Measurements from ENCODE around the gene MRTO4. TPM values are rescaled to one million over a fixed set of nuclear protein-coding genes. Genes with fewer than 3 reads are reported as not detected.

The MRTO4 gene
- polyA plus RNA-seq (2013, experiment 1 of 2): 29.5 TPM
- polyA plus RNA-seq (2013, experiment 2 of 2): 28.5 TPM

- no peak within 1 kb of the TSS for H3K4ac ChIP-seq (ENCODE audit: low read length)
- H3K36me3 ChIP-seq (replicated peaks in 1 of 2; ENCODE audit: control insufficient read depth in 2 of 2, insufficient read depth in 2 of 2, low read length in 2 of 2): peaks cover 10 to 39% of the 10 kb centered on the region in 2 donors
- peak; percentile 85 for DNase-seq (ENCODE audit: low spot score)
- H2AK5ac ChIP-seq (ENCODE audit: low read depth, low read length): peak within 1 kb of the TSS; percentile 6
- H3K27ac ChIP-seq (replicated peaks; ENCODE audit: low read length): peak within 1 kb of the TSS; percentile 98
- peak within 1 kb of the TSS; percentile 99 for H3K9ac ChIP-seq (ENCODE audit: low read depth, low read length, poor library complexity)
- peak within 1 kb of the TSS; percentile 43 for H2BK12ac ChIP-seq (ENCODE audit: low read length)
- H3K4me2 ChIP-seq (ENCODE audit: insufficient read depth, low read length, poor library complexity, severe bottlenecking): peak within 1 kb of the TSS; percentile 82
- H3K4me1 ChIP-seq (ENCODE audit: control insufficient read depth in 2 of 2, insufficient read depth in 1 of 2, low read depth in 1 of 2, low read length in 2 of 2): peaks cover 10 to 13% of the 10 kb centered on the region in 2 donors
- peak within 1 kb of the TSS; percentile 98 for H2BK120ac ChIP-seq (ENCODE audit: low read depth, low read length)
- peak within 1 kb of the TSS; percentile 100 for H3K18ac ChIP-seq (ENCODE audit: low read length)
- H3K4me3 ChIP-seq (ENCODE audit: low read length in 2 of 2): peak within 1 kb of the TSS; percentile 91 to 96
- H3K23ac ChIP-seq (ENCODE audit: low read depth, low read length, poor library complexity): peak within 1 kb of the TSS; percentile 99
- H4K91ac ChIP-seq (ENCODE audit: low read depth, low read length, poor library complexity): peak within 1 kb of the TSS; percentile 96
- no peaks in the 10 kb centered on the region for H3K27me3 ChIP-seq (ENCODE audit: control insufficient read depth in 3 of 3, insufficient read depth in 3 of 3, low read depth in 1 of 3, low read length in 3 of 3)
- no CpG with 5 or more reads among the region's 81 CpGs for WGBS, 2 donors (ENCODE audit: extremely low coverage in 2 of 2, insufficient read length in 2 of 2, insufficient replicate concordance in 1 of 2)
- peak within 1 kb of the TSS; percentile 98 for H2AFZ ChIP-seq (ENCODE audit: low read length)
- peaks cover 9% of the 10 kb centered on the region for H3K79me1 ChIP-seq (ENCODE audit: low read depth, low read length)
- no peak within 1 kb of the TSS for H3K14ac ChIP-seq (ENCODE audit: low read length)
- no peak within 1 kb of the TSS for H2BK15ac ChIP-seq (ENCODE audit: low read length)
- no peaks in the 10 kb centered on the region for H3K9me3 ChIP-seq (replicated peaks in 1 of 2; ENCODE audit: control insufficient read depth in 2 of 2, insufficient read depth in 1 of 2, low read depth in 1 of 2, low read length in 2 of 2)
- peak within 1 kb of the TSS; percentile 87 for H4K8ac ChIP-seq (ENCODE audit: low read depth, low read length)
- H2BK5ac ChIP-seq (ENCODE audit: low read length): peak within 1 kb of the TSS; percentile 99
Measured at GRCh38 chr1:19251305-19252196, at the start of gene MRTO4, which contains the start of gene EMC1. TSS of gene MRTO4 (plus strand) at chr1:19251805. CDS start at chr1:19251836, 31 bp downstream. TSS of gene EMC1 (minus strand) at chr1:19251524. CDS start at chr1:19251509, 15 bp downstream.

DNA sequence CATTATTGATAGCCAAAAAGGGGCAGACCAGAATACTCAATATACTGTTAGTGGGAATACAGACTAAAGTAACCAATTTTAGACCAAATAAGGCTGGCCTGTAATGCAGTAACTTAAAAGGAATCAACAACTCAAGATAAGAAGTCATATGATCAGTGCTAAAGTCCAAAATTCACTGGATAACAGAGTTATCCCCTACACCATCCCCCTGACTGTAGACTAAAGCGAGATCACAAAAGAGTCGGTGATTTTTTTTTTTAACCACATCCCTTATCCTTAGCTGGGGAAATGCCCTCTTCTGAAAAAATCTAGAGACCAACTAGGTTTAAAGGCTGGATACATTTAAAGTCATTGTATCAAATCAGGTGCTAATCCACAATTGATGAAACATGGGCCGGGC, 49.2 kb upstream of the MRTO4 start:
- H3K36me3 ChIP-seq (replicated peaks in 1 of 2; ENCODE audit: control insufficient read depth in 2 of 2, insufficient read depth in 2 of 2, low read length in 2 of 2): peaks cover 17 to 55% of the 10 kb centered on the region in 2 donors
- H3K27ac ChIP-seq (replicated peaks; ENCODE audit: low read length): no peak overlapping the region
- no CpG with 5 or more reads among the region's 3 CpGs for WGBS, 2 donors (ENCODE audit: extremely low coverage in 2 of 2, insufficient read length in 2 of 2, insufficient replicate concordance in 1 of 2)

GRCh38 chr1:19203440-19203839, 48.2 kb upstream of the MRTO4 start:
- H3K79me1 ChIP-seq (ENCODE audit: low read depth, low read length): no peaks in the 10 kb centered on the region
- no peak overlapping the region for H4K8ac ChIP-seq (ENCODE audit: low read depth, low read length)
- H2AFZ ChIP-seq (ENCODE audit: low read length): no peak overlapping the region
- H4K91ac ChIP-seq (ENCODE audit: low read depth, low read length, poor library complexity): no peak overlapping the region
- H3K18ac ChIP-seq (ENCODE audit: low read length): no peak overlapping the region
- peaks cover 10 to 45% of the 10 kb centered on the region in 2 donors for H3K36me3 ChIP-seq (replicated peaks in 1 of 2; ENCODE audit: control insufficient read depth in 2 of 2, insufficient read depth in 2 of 2, low read length in 2 of 2)
- H3K27ac ChIP-seq (replicated peaks; ENCODE audit: low read length): no peak overlapping the region
- H2BK5ac ChIP-seq (ENCODE audit: low read length): no peak overlapping the region
- H3K9ac ChIP-seq (ENCODE audit: low read depth, low read length, poor library complexity): no peak overlapping the region
- no peak overlapping the region for H2BK15ac ChIP-seq (ENCODE audit: low read length)
- H2BK120ac ChIP-seq (ENCODE audit: low read depth, low read length): no peak overlapping the region
- no peaks in the 10 kb centered on the region for H3K27me3 ChIP-seq (ENCODE audit: control insufficient read depth in 3 of 3, insufficient read depth in 3 of 3, low read depth in 1 of 3, low read length in 3 of 3)
- DNase-seq (ENCODE audit: low spot score): no peak
- H3K4me1 ChIP-seq (ENCODE audit: control insufficient read depth in 2 of 2, insufficient read depth in 1 of 2, low read depth in 1 of 2, low read length in 2 of 2): peaks cover 0 to 2% of the 10 kb centered on the region in 2 donors
- WGBS, 2 donors (ENCODE audit: extremely low coverage in 2 of 2, insufficient read length in 2 of 2, insufficient replicate concordance in 1 of 2): no CpG with 5 or more reads among the region's 2 CpGs
- no peak overlapping the region for H2BK12ac ChIP-seq (ENCODE audit: low read length)
- no peak overlapping the region for H3K4me3 ChIP-seq (ENCODE audit: low read length in 2 of 2)
- no peaks in the 10 kb centered on the region for H3K9me3 ChIP-seq (replicated peaks in 1 of 2; ENCODE audit: control insufficient read depth in 2 of 2, insufficient read depth in 1 of 2, low read depth in 1 of 2, low read length in 2 of 2)
- H3K23ac ChIP-seq (ENCODE audit: low read depth, low read length, poor library complexity): no peak overlapping the region
- no peak overlapping the region for H3K4me2 ChIP-seq (ENCODE audit: insufficient read depth, low read length, poor library complexity, severe bottlenecking)
- no peak overlapping the region for H3K4ac ChIP-seq (ENCODE audit: low read length)
- no peak overlapping the region for H3K14ac ChIP-seq (ENCODE audit: low read length)
- no peak overlapping the region for H2AK5ac ChIP-seq (ENCODE audit: low read depth, low read length)

More for the DNA sequence above, 49.2 kb upstream of the MRTO4 start:
- no peak overlapping the region for H3K9ac ChIP-seq (ENCODE audit: low read depth, low read length, poor library complexity)
- H3K27me3 ChIP-seq (ENCODE audit: control insufficient read depth in 3 of 3, insufficient read depth in 3 of 3, low read depth in 1 of 3, low read length in 3 of 3): no peaks in the 10 kb centered on the region
- H3K4me2 ChIP-seq (ENCODE audit: insufficient read depth, low read length, poor library complexity, severe bottlenecking): no peak overlapping the region
- H3K4me3 ChIP-seq (ENCODE audit: low read length in 2 of 2): no peak overlapping the region
- H3K23ac ChIP-seq (ENCODE audit: low read depth, low read length, poor library complexity): no peak overlapping the region
- H3K4ac ChIP-seq (ENCODE audit: low read length): no peak overlapping the region
- no peak overlapping the region for H4K91ac ChIP-seq (ENCODE audit: low read depth, low read length, poor library complexity)
- no peak overlapping the region for H2BK5ac ChIP-seq (ENCODE audit: low read length)
- no peak overlapping the region for H2AK5ac ChIP-seq (ENCODE audit: low read depth, low read length)
- H3K79me1 ChIP-seq (ENCODE audit: low read depth, low read length): no peaks in the 10 kb centered on the region
- no peak overlapping the region for H3K18ac ChIP-seq (ENCODE audit: low read length)
- no peak overlapping the region for H2BK15ac ChIP-seq (ENCODE audit: low read length)
- no peak overlapping the region for H2BK120ac ChIP-seq (ENCODE audit: low read depth, low read length)
- H3K9me3 ChIP-seq (replicated peaks in 1 of 2; ENCODE audit: control insufficient read depth in 2 of 2, insufficient read depth in 1 of 2, low read depth in 1 of 2, low read length in 2 of 2): no peaks in the 10 kb centered on the region
- no peak overlapping the region for H4K8ac ChIP-seq (ENCODE audit: low read depth, low read length)
- H3K14ac ChIP-seq (ENCODE audit: low read length): no peak overlapping the region
- no peak overlapping the region for H2AFZ ChIP-seq (ENCODE audit: low read length)
- no peak for DNase-seq (ENCODE audit: low spot score)
- H3K4me1 ChIP-seq (ENCODE audit: control insufficient read depth in 2 of 2, insufficient read depth in 1 of 2, low read depth in 1 of 2, low read length in 2 of 2): peaks cover 0 to 2% of the 10 kb centered on the region in 2 donors
- H2BK12ac ChIP-seq (ENCODE audit: low read length): no peak overlapping the region
